HEK293 (cell line): ENCODE measurements around the gene FBRSL1.

Source experiments
- CTCF ChIA-PET: fragments of 350-600 bp; formaldehyde crosslinking; extraction: SDS; loops from one replicate; lab custom pipeline; 2021; ENCODE audit warnings: antibody characterized with exemption; lab: Yijun Ruan, JAX
- POLR2A ChIA-PET: fragments of 300-600 bp; formaldehyde crosslinking; extraction: SDS; loops from one replicate; lab custom pipeline; 2020; ENCODE audit warnings: antibody characterized with exemption, inconsistent platforms; lab: Yijun Ruan, JAX
- H3K27ac ChIP-seq: fragments of 200-500 bp; sonication (Bioruptor generic); 2 replicates; pipeline ENCODE4 v1.5.1; 2014; ENCODE audit warnings: low read depth, low read length, control low read depth, inconsistent platforms; ENCODE audit errors: extremely low read depth
- H3K36me3 ChIP-seq, 2 experiments: fragments of 200-500 bp in 1 of 2; sonication (Bioruptor generic) in 1 of 2; 1 replicate in 1 of 2; 2 replicates in 1 of 2; pipeline ENCODE4 v1.5.1; 2014 to 2017; ENCODE audit warnings: inconsistent platforms in 2 of 2, low read length in 2 of 2; ENCODE audit not compliant: control insufficient read depth in 2 of 2, insufficient read depth in 1 of 2
- H3K4me1 ChIP-seq: fragments of 200-500 bp; sonication (Bioruptor generic); 2 replicates; pipeline ENCODE4 v1.5.1; 2014; ENCODE audit warnings: mild to moderate bottlenecking, low read length, inconsistent platforms; ENCODE audit not compliant: control insufficient read depth, insufficient read depth
- H3K4me3 ChIP-seq: 2 replicates; pipeline ENCODE4 v1.5.1; 2011; ENCODE audit warnings: low read depth, mild to moderate bottlenecking, control low read depth, low read length, moderate library complexity
- H3K9me3 ChIP-seq: fragments of 200-500 bp; sonication (Bioruptor generic); 2 replicates; pipeline ENCODE4 v1.5.1; 2014; ENCODE audit warnings: low read depth, low read length, inconsistent platforms; ENCODE audit not compliant: control insufficient read depth, insufficient read depth
- ATF2 ChIP-seq: fragments of 450-650 bp; formaldehyde crosslinking; IDR thresholded peaks from 2 replicates; pipeline ENCODE4 v1.5.1; 2016; ENCODE audit warnings: missing biosample characterization, missing genetic modification characterization, low read depth
- GLI2 ChIP-seq: fragments of 450-650 bp; formaldehyde crosslinking; IDR thresholded peaks from 2 replicates; pipeline ENCODE4; 2017; ENCODE audit warnings: missing biosample characterization, missing genetic modification characterization, low read depth, borderline replicate concordance
- HIC1 ChIP-seq: fragments of 450-650 bp; formaldehyde crosslinking; IDR thresholded peaks from 2 replicates; pipeline ENCODE4 v1.5.1; 2016; ENCODE audit warnings: missing biosample characterization, missing genetic modification characterization
- INSM2 ChIP-seq: fragments of 450-650 bp; formaldehyde crosslinking; IDR thresholded peaks from 2 replicates; pipeline ENCODE4 v1.5.1; 2016; ENCODE audit warnings: missing biosample characterization, missing genetic modification characterization
- PRDM4 ChIP-seq: fragments of 450-650 bp; formaldehyde crosslinking; IDR thresholded peaks from 2 replicates; pipeline ENCODE4 v1.5.1; 2017; ENCODE audit warnings: missing biosample characterization, missing genetic modification characterization
- ZBTB48 ChIP-seq: fragments of 450-650 bp; formaldehyde crosslinking; IDR thresholded peaks from 2 replicates; pipeline ENCODE4 v1.5.1; 2016; ENCODE audit warnings: missing biosample characterization, missing genetic modification characterization
- ZNF133 ChIP-seq: fragments of 450-650 bp; formaldehyde crosslinking; IDR thresholded peaks from 2 replicates; pipeline ENCODE4 v1.5.1; 2016; ENCODE audit warnings: missing biosample characterization, missing genetic modification characterization
- ZNF311 ChIP-seq: fragments of 450-650 bp; formaldehyde crosslinking; IDR thresholded peaks from 2 replicates; pipeline ENCODE4 v1.5.1; 2017; ENCODE audit warnings: missing biosample characterization, missing genetic modification characterization, borderline replicate concordance
- ZNF341 ChIP-seq: fragments of 450-650 bp; formaldehyde crosslinking; IDR thresholded peaks from 2 replicates; pipeline ENCODE4; 2016; ENCODE audit warnings: low read depth, missing biosample characterization, missing genetic modification characterization
- ZNF37A ChIP-seq: fragments of 450-650 bp; IDR thresholded peaks from 2 replicates; pipeline ENCODE4 v1.5.1; 2018; ENCODE audit warnings: missing biosample characterization, missing genetic modification characterization
- ZNF416 ChIP-seq: fragments of 450-650 bp; formaldehyde crosslinking; IDR thresholded peaks from 2 replicates; pipeline ENCODE4 v1.5.1; 2016; ENCODE audit warnings: missing biosample characterization, missing genetic modification characterization
- ZNF48 ChIP-seq: fragments of 450-650 bp; formaldehyde crosslinking; IDR thresholded peaks from 2 replicates; pipeline ENCODE4 v1.5.1; 2016; ENCODE audit warnings: missing biosample characterization, missing genetic modification characterization
- ZNF548 ChIP-seq: fragments of 450-650 bp; formaldehyde crosslinking; IDR thresholded peaks from 2 replicates; pipeline ENCODE4 v1.5.1; 2016; ENCODE audit warnings: missing biosample characterization, missing genetic modification characterization
- ZNF600 ChIP-seq: fragments of 450-650 bp; formaldehyde crosslinking; IDR thresholded peaks from 2 replicates; pipeline ENCODE4 v1.5.1; 2016; ENCODE audit warnings: missing biosample characterization, missing genetic modification characterization
- ZNF626 ChIP-seq: fragments of 450-650 bp; sonication (Bioruptor Pico); formaldehyde crosslinking; IDR thresholded peaks from 2 replicates; pipeline ENCODE4 v1.5.1; 2018; ENCODE audit warnings: missing biosample characterization, missing genetic modification characterization, inconsistent platforms

The FBRSL1 gene

GRCh38 chr12:132495629-132496357 is 5.8 kb downstream of the FBRSL1 start:
- Histone ChIP-seq H3K9me3 (no peaks in the 10 kb centered on the region), H3K36me3 (peaks cover 0 to 17% of the 10 kb centered on the region in 2 experiments; a peak in 1 of 3 replicates), H3K4me1 (peaks cover 3% of the 10 kb centered on the region; the same call in 1 of the 2 replicates), H3K4me3 (no peak overlapping the region), H3K27ac (no peak overlapping the region)
- ChIA-PET POLR2A (no interaction called here), CTCF (interaction anchor here (0.6 kb wide), 1 partner anchor 318 kb away, joined by 6 read pairs; no protein-coding TSS in a partner anchor)
- TF ChIP-seq ZNF37A (tag by site-specific recombination), result no peak
- TF ChIP-seq ZNF341, result no peak

GRCh38 chr12:132496358-132496669 is 6.4 kb downstream of the FBRSL1 start:
- ChIA-PET POLR2A (no interaction called here), CTCF (no interaction called here)
- H3K4me1 ChIP-seq, result peaks cover 6% of the 10 kb centered on the region; the same call in 1 of the 2 replicates
- TF ChIP-seq ZNF626, result no peak
- TF ChIP-seq PRDM4 (tag by site-specific recombination), result peak; percentile 96
- no peak for TF ChIP-seq HIC1
- no peak for TF ChIP-seq ZNF133 (tag by site-specific recombination)
- no peak for TF ChIP-seq ZBTB48 (tag by site-specific recombination)
- no peak for TF ChIP-seq INSM2
- TF ChIP-seq GLI2 (tag by site-specific recombination), result no peak
- 0 out of 2 replicates have a peak, but pooled peaks have one; percentile 43 for TF ChIP-seq ZNF600
- TF ChIP-seq ZNF48 (tag by site-specific recombination), result no peak
- TF ChIP-seq ZNF548, result no peak
- TF ChIP-seq ZNF416, result no peak
- no peak for TF ChIP-seq ATF2 (tag by site-specific recombination)
- TF ChIP-seq ZNF311 (tag by site-specific recombination), result no peak
- no peak overlapping the region for H3K27ac ChIP-seq
- no peaks in the 10 kb centered on the region for H3K9me3 ChIP-seq
- H3K36me3 ChIP-seq, result peaks cover 0 to 17% of the 10 kb centered on the region in 2 experiments; a peak in 1 of 3 replicates
- no peak overlapping the region for H3K4me3 ChIP-seq
